ENCODE results near the gene HDAC4.

HDAC4 gene

DNA sequence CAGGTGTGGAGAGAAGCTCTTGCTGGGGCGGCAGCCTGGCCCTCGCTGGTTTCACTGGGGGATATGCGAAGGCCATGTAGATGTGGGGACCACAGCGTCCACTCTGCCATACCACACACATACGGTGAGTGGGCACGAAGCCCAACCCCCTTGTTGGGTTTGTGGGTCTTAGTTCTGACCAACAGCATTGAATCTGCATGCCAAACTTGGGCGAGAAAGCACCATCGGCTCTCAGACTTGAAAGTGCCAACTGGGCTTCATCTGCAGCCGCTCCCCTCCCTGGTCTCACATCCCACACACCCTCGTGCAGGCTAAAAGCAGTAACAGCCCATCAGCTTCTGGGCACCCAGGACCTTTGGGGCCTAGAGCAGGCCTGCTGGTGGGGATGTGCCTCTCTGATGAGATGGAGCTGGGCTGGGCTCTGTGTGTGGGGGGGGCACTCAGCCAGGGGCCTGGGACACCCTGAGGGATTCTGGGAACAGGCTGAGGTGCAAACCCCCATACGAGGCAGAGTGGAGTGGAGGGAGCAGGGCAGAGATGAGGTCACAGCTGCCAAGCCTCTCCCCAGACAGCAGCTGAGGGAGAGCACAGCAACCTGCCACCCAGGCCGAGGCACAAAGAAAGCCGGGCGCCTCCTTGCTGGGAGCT is 288.6 kb downstream of the HDAC4 start:
- DNase-seq, result no peak

DNA sequence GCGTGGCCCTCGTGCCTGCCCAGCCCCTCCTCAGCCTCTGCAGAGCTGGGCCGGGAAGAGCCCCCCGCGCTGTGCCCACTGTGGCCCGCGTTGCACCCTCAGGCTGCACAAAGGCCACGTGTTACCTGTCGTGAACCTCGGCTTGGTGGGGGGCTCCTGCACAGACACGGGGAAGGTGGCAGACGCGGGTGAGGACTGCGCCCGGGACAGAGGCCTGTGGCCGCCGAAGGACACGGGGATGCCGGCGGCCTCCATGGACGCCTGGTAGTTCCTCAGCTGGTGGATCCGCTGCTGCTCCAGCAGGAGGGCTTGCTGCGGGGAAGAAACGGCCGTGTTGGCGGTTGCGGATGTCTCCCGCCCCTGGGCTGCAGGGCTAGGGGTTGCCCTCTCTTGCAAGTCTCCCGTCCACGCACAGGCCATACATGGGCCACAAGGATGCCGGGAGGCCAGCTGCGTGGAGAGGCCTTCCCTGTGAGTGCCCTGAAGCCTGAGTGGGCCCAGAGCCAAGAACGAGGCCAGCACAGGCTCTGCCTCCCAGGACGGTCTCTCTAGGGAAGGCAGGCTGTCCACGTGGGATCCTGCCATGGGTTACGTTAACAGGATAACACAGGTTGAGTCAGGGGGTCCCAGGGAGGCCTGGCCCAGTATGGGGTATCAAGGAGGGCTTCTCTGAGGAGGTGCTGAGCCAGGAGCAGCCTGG is 289.3 kb downstream of the HDAC4 start:
- no peak for DNase-seq

DNA sequence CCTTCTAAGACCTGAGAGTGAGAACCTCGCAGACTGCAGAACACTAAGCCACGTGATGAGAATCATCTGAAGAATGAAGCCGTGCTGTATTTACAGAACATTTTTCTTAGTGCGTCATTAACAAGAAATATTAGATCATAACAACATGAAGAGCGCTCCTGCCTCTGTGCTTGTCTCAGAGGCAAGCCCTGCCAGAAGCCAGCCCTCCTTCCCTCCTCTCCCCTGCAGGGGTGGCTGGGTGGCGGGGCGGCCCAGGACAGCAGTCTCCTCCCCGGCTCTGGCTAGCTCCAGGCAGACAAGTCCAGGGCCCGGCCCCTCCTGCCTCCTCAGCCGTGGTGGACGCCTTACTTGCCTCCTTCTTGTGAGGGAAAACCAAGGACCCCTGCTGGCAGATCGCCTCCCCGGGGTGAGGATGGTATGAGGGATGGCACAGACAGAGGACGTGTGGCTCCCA is 290.2 kb downstream of the HDAC4 start:
- peak in 1 of 3 experiments; percentile 23 for DNase-seq

DNA sequence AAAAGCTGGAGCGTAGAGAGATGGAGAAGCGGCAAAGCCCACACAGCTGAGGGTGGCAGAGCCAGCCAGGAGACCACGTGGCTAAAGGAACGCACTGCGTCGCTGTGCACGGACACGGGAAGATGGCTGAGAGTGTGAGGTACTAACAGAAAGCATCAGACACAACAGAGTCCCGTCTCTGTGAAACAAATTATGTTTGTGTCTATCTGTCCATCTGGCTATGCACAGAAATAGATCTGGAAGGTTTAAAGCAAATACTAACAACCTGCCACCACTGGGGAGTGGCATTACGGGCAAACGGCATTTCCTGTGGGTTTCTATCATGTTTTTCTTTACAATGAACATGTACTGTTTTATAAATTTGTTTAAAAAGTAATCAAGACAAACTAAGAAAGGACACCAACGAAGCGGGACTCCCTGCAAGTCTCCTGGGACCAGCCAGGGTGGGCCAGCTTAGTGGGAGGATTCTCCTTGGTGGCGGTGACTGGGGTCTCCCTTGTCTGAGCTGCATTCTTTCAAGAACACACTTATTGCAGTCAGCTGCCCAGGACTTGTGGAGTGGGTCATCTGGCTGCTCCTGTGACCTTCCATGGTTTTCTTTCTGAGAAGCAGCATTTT is 290.8 kb downstream of the HDAC4 start:
- DNase-seq, result no peak

DNA sequence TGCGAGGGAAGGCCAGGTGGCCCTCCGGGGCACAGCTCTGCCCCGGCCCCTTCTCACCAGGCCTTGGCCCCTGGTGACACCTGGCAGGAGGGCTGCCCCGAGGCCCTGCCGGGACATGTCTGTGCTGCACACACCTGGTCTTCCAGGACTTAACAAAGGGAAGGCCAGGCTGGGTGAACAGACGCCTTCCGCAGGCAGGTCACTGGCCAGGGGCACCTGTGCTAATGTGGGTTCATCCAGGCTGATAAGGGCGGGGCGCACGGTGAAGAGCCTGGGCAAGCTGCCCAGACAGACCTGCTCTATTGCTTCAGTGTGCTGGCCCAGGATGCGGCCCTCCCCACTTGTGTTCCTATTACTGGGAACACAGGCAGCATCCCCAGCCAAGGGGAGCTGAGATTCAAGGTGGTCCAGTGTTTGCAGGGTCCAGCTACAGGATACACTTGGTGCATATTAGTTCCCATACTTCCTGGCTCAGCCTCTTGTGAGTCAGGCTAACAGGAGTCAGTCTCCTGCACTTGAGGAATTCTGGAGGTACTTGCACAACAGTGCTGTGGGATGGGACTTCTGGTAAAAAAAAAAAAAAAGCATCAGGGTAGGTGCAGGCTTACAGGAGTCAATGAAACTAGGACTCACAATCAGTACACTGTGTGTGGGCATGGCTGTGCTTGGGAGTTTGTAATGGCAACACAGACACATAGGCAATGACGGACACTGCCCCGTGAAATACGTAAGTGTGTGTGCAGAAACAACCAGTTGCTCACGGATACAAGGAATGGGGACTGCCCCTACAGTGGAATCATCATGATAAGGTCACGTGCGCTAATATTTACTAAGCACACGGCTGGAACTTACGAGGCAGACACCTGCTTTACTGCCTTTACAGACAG is 291.5 kb downstream of the HDAC4 start:
- peak in 2 of 3 experiments; percentile 71 to 86 for DNase-seq

DNA sequence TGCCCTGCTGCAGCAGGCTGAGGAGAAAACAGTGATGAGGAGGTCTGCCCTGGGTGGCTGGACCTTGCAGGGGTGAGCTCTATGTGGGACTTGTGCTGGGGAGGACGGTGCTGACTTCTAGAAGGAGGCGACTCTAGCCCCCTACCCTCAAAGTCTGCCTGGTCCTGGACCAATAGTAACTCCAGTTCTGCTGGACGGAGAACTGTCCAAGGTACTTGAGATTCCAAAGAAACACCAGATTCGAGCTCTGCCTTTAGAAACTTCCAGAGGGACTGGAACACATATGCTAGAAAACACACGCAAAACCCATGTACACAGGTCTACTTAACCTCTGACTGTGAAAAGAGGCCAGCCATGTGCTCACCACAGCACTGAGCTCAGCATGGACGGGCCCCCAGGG is 292.4 kb downstream of the HDAC4 start:
- no peak for DNase-seq

DNA sequence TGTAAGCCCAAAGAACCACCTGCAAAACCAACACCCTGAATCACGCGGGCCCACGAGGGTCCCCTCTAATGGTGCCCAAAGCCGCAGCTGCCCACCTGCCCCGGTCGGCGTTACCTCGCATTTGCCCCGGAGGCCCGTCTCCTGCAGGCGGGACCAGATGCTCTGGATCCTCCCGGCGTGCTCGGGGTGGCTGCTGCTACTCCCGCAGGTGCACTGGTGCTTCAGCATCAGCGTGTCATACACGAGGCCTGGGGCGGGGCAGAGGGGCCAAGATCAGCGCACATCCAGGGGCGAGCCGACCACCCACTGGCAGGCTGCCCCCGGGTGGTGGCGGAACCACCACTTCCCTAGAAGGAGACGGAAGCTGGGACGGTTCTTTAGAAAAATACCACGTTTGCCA is 292.9 kb downstream of the HDAC4 start:
- DNase-seq, result no peak

DNA sequence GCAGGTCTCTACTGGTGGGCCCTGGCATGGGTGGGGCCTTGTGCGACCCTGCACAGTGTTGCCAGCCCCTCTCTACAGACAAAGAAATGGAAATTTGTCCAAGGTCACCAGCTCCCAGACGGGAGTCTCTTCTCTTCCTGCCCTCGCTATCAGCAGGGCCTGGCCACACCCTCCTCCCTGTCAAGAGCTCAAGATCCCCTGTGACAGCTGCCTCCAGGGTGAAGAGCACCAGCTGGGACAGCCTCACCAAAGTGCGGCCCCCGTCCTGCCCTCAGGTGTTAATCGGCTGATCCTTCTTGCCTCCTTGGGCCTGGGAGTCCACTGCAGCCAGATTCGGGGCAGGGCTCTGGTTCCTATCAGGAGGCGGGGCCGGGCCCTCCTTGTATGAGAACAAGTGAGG is 293.9 kb downstream of the HDAC4 start:
- DNase-seq, result no peak

DNA sequence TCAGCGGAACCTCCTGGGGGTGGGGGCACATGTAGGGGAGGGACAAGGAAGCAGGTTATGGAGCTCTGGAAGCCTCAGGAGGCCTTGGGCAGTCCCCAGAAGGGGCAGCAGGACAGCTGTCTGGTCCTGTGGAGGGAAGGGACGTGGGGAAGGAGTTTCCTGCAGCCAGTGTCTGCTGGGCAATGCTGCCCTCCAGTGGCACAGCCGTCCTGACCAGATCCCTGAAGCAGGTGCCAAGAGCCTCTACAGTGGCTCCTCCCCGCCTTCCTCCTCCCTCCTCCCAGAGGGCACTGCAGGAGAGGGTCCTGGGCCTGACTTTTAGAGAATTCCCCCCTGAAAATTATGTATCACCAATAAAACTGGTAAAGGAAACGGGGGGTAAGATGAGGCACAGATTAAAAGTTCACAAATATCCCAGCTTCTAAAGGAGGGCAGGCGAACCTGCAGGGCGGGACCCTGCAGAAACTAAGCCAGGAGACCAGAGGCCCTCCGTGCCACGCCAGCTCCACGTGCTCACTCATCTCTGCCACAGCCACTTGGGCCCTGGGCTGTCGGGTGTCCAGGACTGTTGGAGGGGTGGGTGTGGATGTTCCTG is 294.4 kb downstream of the HDAC4 start:
- peak in 1 of 3 experiments; percentile 52 for DNase-seq

DNA sequence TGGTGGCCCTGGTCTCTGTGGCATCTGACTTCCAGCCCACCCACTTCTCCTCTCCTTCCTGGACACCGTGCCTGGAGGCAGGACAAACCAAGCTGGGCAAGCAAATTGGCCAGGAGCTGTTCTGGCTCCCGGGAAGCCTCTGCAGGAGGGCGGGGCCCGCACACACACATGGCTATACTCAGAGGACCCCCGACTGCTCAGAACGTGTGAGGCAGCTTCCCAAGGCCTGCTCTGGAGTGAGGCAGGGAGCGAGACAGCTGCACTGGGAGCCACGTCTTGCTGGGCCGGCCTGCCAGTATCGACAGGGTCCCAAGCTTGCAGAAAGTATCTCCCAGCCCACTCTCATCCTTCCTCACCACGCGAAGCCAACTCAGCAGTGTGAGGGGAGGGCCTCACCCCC is 295.6 kb downstream of the HDAC4 start:
- DNase-seq, result no peak

DNA sequence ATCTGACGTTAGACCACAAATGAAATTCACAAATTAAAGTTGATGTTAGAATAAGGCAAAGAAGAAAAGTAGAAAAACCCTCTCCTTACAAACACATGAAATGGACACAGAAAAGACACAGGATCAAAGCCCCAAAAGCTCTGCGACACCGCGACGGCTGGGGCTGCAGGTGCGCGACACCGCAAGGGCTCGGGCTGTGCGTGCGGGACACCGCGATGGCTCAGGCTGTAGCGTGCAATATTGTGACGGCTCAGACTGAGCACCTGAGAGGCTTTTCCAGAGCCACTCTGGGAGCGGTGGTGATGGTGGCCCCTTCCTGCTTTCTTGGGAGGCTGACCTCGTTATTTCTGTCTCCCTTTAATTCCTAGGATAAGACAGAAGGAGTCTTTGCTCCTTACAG is 296.0 kb downstream of the HDAC4 start:
- no peak for DNase-seq

DNA sequence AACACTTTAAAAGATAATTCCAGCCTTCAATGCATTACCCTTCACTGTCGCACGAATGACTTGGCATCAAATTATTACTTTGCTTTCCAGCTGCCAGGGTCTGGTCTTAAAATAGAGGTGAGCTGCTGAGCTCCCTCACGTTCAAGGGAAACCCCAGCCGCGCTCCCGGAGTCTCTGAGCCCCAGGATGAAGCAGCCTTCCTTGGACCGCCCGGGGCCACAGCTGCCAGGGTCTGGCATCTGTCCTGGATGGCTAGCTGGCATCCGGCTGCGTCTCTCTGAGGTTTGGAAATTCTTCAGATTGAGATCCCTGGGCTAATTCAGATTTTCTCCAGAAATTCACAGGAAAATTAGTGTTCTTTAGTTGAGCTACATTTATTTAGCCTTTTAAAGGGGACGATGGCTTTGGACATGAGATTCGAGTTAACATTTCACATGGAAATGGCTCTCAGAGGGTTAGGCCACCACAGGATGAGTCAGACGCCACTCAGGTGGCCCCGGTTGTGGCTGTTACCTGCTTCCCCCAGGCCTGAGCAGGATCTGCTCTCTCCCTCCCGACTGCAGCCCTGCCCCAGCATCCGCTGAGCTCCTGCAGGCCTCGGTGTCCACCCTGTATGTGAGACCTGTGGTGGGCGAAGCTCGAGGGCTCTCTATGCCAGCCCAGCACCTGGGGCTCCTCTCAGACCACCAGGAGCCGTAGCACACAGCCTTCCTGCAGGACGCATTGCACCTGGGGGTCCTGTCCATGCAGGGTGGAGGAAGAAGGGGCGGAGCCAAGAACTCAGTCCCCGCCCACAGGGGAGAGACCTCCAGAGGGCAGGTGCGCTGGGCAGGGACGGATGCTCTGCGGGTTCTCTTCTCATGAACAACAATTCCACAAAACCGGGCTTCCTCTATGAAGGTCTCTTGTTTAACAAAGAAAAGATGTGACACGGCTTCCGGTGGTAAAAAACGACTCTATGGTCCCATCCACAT is 297.4 kb downstream of the HDAC4 start:
- no peak for DNase-seq

DNA sequence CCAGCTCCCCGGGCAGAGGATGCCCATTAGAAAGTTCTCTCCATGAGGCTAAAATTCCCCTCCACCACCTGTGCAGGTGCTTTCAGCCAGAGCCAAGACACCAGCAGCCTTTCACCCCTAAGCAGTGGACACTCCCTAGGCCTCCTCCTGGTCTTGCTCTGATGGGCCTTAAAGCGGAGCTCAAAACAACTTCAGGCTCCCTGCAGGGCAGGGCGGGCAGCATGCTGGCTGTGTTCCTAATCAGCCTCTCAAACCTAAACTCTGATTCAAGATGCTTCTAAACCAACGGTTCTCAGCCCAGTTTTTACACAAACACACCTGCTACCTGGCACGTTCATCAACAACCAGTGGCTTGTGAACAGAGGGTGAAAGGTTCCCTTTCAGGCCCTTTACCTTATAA is 298.6 kb downstream of the HDAC4 start:
- peak in 1 of 3 experiments; percentile 20 for DNase-seq

DNA sequence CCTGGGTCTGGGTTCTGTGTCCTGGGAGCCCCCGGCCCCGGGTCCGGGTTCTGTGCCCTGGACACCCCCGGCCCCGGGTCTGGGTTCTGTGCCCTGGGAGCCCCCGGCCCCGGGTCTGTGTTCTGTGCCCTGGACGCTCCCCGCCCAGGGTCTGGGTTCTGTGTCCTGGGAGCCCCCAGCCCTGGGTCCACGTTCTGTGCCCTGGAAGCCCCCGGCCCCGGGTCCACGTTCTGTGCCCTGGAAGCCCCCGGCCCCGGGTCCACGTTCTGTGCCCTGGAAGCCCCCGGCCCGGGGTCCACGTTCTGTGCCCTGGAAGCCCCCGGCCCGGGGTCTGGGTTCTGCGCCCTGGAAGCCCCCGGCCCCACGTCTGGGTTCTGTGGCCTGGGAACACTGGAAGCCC is 299.0 kb downstream of the HDAC4 start:
- no peak for DNase-seq

DNA sequence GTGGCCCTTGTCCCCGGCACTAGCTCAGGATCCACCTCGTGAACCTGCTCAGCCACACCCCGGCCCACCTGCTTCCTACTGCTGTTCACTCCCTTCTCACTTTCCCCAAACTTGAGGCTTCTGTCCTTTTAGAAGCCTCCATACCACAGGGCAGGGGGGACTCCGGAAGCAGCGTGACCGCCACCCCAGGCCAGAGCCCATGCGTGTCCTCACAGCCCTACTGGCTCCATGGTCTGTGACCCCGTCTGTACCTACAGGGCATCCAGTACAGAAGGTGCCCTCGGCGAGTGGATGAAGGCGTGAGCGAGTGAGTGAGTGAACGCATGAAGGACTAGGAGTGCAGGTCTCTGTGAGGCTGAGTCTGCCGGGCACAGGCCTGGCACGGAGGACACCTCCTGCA is 299.7 kb downstream of the HDAC4 start:
- no peak for DNase-seq

DNA sequence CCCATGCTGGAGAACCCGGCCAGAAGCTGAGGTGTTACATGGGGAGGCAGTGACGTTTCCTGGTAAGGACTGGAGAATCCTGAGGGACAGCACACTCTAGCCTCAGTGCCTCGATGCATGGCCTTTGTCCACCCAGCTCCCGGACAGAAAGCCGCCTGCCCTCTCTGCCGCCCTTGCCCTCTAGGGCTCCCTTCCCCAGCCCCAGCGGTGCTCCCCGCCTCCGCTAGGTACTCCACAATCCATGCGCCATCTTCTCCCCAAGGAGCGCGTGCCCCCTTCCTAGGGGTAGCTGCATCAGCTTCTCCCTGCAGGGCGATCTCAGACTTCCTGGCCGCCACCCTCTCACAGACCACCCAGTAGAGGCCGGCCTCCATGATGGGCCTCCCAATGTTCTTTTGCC is 301.3 kb downstream of the HDAC4 start:
- DNase-seq, result no peak

DNA sequence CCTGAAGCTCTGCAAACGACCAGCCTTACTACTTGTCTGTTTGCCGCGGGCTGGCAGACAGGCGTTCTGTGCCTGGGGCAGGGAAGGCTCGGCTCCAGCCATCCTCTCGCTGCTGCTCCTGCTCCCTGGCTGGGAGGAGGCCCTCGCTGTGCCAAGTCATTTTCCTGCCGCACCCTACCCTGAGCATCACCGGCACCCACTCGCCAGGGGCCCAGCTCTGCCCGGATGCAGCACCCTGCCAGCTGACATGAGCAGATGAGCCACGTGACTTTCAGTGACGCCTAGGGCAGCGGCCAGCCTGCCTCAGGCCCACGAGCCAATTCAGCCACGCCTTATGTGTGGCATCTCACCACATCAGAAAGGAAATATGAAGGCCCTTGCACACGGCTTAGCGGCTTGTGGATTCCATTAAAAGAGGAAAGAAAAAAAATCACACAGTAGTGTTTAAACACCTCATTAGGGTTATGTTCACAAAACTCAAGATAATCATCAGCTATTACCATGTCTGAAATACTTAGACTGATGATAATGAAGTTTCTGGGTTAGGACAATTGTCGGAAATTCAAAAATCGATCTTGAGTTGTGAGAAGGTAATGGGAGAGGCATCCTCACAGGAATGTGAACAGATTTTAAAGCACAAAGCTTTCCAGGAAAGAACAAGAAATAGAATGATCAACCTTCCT is 302.4 kb downstream of the HDAC4 start:
- DNase-seq, result no peak

DNA sequence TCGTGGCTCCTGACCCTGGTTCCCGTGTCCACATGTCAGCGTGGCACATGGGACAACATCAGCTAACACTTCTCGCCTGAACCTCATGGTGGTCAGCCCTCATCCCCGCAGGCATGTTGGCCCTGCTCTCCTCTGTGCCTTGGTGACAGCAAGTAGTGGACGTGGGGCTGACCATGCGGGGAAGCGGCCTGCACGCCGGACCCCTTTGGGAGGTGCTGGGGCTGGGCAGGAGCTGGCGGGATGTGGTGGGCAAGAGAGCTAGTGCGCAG is 303.5 kb downstream of the HDAC4 start:
- DNase-seq, result no peak

DNA sequence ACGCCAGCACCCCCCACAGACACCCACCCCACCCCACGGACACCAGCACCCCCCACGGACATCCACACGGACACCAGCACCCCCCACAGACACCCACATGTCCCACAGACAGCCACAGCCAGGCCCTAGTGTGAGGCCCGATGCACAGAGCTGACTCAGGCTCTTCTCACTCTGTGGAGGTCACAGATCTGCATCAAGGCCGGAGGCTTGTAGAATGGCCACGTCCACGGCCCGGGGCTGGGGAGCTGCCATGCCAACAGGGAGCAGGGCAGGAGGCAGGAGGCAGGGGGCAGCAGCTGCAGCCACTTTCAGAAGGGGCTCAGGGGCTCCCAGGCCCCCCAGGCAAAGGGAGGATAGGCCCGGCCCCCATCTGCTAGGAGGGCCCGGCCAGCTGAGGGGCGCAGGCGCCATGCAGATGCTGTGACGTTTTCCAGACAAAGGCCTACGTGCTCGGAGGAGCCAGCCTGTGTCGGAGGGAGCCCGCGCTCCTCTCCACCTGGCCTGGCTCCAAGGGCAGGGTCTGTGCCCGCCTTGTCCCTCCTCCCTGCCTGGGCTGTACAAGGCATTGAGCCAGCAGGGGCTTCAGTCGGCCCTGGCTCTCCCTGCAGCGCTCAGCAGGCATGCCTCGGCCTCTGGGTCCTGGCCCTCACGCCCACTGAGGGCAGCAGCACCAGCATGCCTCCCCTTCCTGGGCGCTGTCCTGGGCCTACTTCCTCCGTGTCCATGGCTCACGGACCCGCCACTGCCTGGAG is 304.0 kb downstream of the HDAC4 start:
- no peak for DNase-seq

DNA sequence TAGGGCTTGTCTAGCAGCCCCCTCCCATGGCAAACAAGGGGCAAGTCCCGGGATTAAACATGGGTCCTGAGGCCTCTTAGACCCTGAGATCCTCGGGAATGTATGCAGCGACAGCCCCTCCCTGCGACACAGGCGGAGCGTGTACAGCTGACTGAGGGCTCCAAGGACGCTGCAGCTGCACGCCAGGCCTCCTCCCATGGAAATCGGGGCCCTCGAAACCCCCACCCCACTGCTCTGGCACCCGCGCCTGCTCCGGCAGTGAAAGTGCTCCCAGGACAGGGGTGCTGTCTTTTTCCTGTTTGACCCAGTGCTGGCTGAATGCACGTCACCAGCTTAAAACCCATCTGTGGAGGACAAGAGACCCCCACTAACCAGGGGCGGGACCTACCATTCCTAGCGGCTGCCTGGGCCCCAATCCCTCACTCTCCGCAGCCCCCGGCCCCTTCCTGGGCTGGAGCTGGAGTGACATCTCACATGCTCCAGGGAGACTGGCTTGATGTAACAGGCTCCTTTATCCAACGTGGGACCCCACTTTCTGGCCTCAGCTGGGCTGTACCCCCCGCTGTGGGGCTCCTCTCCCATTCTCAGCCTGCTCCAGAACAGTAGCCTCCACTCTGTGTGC is 305.2 kb downstream of the HDAC4 start:
- no peak for DNase-seq

Data from NCI-H1417 (cell line).